AG08396 (cell line): ENCODE results near the gene TYSND1.
"Not testable (repeated sequence)": the region's sequence is repeated elsewhere in the genome, so short reads cannot be mapped to it uniquely, and the experiment has no call there.

Source experiments
- DNase-seq: peaks from one replicate; pipeline ENCODE4 v3.0.0; 2012; ENCODE audit warnings: low spot score, mixed read lengths

Gene TYSND1

DNA sequence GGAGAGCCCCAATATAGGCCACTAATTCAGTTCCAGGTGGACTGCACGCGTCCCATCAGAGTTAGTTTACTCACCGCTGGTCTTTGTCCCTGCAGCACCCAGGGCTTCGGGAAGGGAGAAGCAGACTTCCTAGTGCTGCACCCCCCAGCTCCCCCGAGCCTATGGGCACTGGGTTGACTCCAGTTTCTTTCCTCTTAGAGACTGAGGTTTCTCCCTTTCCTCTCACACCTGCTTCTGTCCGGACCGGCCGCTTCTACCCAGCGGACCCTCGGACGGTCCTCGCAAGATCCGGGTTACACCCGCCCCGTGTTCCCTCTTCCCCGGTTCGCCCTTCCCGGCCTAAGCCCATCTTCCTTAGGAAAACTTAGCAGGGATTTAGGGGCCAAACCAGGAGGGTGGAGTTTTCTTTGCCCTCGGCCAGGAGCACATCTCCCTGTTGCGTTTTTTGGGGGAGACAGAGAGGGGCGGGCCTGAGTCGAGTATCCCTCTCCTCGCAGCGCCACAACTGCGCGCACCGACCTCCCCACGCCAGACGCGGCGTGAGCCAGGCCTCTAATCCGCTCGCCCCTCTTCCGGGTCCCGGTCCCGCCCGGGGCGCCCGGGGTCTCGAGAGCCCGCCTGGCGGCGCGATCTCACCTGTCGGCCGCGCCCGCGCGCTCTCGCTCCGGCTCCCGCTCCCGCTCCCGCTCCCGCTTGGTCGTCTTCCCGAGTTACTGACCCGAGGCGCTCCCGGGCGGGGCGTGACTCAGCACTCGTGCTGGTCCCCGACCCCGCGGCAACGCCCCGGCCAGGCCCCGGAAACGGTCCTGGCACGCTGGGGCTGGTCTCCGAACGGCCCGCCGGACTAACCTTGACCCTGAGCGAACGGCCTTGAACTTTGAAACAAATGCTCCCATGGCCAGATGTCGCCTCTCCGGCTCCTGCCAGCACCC lies 14.1 kb downstream of the TYSND1 start, which contains the start of gene AIFM2:
TSS of gene AIFM2 (minus strand) at position 728 of the 932 bp plus-strand sequence. CDS start 8,741 bp downstream, outside the sequence.
- peak; percentile 96 for DNase-seq

DNA sequence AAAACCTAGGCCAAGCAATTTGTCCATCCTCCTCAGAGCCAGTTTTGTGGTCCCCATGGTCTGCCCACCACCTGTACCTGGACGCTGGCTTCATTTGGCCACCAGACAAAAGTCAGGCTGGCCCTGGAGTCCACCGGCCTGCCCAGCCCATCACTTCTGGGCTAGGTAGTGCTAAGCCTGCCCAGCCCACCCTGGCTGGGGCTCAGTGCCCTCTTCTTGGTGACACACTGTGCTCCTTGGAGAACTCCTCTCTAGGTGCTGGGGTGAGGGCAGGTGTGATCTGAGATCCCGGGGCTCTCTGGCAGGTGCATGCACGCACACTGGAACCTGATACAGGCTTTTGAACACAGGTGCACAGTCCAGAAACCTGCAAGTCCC lies 15.0 kb downstream of the TYSND1 start:
- DNase-seq = no peak

DNA sequence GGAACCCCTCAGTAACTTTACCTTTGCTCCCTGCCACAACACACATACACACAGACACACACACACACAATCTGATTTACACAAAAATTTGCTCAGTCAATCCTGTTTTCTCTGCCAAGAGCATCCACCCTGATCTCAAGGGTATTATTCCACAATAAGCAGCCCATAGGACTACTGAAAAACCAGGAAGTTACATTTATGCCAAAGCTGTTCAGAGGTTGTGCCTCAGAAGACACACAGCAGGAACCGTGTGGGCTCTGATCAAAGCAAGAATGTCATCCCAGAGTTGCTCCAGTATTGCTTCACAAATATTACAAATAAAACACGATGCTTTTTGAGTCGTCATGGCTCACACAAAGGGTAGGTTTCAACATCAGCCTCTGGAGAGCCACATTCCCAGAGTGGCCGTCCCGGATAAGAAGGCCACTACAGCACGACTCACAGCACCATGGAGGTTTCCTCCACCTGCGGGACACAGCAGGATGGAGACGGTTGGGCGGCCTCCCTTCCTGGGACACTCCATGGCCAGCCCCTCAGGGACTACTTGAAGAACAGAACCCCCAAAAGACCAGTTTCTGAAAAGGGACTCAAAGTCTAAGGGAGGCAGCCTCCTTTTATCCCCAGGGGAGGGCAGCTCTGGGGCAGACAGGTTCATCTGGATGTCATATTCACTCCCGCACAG lies 15.5 kb downstream of the TYSND1 start:
- peak; percentile 66 for DNase-seq

DNA sequence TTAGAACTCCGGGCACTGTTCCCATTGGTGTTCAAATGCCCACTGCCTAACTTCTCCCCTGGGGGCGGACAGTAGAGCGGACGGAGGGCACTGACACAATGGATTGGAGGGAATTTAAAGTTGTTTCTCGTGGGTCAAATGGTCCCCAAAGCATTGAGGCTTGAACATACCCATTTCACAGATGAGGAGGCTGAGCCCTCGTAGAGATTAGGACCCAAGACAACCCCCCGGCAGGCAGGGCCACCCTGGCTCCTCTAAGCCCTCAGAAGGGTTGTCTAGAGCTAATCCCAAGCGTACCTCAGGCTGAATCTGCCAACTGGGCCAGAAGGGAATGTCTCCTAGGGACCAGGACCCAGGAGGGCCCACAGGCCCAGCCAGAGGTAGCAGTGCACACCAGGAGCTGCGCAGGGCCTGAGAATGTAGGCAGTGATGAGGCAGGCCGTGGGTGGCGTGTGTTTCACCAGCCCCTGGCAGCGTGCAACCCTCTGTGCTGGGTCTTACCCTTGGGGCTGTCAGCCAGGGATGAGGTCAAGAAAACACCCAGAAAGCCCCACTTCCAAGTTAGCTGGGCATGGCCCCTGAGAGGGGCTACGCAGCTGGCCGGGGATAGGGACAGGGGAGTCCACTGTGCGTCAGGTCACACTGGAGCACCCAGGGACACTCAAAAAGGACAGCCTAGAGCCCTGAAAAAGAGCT lies 19.7 kb downstream of the TYSND1 start:
- DNase-seq = no peak

DNA sequence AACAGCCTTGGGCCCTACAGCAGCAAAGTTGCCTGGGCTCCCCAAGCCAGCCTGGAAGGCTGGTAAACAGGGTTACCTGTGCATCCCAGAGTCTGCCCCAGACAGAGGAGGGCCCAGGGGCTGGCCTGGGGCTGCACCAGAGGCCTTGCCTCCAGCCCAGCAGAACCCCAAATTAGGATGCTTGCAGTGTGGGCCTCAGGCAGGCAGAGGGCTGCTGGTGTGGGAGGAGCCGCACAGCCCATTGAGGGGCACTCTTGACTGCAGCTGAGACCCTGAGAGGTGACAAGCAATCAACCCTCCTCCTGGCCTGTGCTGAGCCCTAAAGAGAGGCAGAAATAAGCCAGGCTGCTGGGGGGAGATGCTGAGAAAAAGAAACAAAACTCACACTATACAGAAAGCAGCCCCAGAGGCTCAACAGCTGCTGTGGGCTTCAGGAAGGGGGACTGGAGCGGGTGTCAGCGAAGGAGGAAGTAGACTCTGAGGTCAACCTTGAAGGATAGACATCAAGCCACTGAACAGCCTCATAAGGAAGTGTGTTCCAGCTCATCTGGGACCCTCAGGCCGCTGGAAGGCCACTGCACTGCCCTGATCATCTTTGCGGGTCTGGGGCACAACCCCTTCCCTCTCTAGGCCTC lies 20.5 kb downstream of the TYSND1 start:
- no peak for DNase-seq

DNA sequence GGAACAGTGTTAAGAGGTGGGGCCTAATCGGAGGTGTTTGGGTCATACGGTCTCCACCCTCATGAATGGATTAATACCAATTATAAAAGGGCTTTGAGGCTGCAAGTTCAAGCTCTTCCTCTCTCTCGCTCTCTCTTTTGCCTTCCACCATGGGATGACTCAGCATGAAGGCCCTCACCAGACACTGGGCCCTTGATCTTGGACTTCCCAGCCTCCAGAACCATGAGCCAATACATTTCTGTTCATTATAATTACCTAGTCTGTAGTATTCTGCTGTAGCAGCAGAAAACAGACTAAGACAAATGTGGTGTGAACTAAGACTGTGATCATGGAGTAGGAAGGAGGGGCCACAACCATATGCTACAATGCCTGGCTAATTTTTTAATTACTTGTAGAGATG lies 21.6 kb downstream of the TYSND1 start:
- DNase-seq = no peak

DNA sequence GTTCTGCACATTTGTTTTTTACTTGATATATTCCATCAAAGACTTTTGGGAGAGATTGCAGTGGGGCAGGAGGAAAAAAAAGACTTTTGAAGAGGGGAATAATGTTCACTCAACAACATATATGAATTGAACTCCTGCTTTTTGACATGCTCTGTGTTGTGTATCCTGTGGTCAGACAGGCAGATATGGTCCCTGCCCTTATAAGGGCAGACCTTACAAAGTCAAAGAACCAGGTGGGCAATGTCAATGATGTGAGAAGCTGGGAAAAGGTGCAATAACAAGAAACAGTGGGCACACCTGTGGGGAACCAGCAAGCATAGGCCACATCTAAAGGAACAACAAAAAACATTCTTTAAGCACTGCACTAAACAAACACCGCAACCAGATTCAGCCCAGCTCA lies 22.1 kb downstream of the TYSND1 start:
- no peak for DNase-seq

DNA sequence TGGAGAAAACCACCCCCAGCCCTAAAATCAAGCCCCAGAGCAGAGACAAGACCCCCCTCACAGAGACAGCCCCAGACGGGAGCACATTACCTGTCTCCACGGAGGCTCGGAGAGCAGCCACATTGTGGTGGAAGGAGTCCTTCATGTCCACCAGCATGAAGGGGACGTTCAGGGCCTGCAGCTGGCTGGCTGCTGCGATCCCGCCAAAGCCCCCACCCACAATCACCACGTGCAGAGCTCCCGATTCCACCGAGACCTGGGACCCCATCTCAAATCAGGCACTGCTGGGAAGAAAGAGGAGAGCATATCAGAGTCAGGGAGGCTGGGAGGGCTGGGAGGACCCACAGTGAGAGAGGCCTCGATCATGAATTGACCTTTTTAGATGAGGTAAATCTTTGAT lies 22.7 kb downstream of the TYSND1 start:
- no peak for DNase-seq

DNA sequence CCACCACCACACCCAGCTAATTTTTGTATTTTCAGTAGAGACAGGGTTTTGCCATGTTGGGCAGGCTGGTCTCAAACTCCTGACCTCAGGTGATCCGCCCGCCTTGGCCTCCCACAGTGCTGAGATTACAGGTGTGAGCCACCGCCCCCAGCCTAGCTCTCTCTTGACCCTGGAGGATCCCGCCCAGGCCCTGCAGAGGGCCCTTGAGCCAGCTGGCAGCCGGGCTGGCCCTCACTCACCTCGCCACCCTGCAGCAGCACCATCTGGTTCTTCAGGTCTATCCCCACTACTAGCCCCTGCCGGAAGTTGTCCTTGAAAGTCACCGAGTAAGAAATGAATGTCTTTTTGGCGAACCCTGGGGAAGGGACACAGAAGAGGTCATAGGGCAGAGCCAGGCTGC lies 23.3 kb downstream of the TYSND1 start:
- not testable (repeated sequence) for DNase-seq

DNA sequence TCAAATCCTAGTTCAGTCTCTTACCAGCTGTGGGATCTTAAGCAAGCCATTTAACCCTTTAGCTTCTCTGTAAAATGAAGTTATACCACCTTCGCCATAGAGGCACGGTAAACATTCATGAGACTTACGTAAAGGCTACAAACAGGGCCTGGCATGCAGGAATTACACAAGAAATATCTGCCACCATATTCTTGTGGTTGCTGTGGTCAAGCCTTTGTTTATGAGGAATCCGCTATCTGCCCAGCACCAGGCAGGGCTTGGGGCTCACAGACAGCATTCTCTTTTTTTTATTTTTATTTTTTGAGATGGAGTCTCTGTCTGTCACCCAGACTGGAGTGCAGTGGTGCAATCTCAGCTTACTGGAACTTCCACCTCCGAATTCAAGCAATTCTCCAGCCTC lies 23.8 kb downstream of the TYSND1 start:
- no peak for DNase-seq

DNA sequence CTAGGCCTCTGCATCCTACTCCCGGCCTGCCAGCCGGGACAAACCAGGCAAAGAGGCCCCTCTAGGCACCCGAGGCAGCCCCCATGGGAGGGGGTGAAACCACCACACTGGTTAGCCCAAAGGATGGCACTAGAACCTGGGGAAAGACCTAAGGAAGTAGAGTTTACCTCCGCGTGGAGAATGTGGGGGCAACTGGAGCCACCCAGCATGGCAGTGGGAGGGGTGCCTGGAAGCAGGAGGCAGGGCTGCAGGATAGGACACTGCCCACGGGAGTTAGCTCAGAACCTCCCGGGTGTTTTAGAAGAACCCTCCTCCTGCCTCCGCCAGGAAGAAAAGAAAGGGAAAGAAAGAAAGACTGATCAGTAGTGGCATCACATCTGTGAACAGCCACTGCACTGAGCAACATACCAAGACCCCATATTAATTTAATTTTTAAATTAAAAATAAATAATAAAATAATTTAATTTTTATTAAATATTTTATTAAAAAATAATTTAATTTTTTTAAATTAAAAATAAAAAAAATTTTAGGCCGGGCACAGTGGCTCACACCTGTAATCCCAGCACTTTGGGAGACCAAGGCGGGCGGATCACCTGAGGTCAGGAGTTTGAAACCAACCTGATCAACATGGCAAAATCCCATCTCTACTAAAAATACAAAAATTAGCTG lies 25.1 kb downstream of the TYSND1 start:
- no peak for DNase-seq

DNA sequence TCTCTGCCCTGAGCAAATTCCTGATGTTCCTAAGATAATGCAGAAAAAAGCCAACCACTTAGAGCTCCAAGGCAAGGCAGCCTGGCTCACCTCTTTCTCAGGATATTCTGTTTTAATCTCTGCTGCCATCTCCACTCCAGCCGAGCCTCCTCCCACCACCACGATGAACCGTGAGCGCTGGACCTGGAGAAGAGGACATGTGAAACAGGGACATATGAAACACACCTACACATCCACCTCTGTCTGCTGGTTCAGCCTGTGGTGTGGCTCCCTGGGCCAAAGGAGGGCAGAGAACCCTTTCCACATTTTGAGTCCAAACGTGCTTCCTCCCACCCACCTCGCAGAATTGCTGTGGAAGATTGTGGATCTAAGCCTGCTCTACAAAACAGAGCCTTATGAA lies 26.1 kb downstream of the TYSND1 start:
- no peak for DNase-seq

DNA sequence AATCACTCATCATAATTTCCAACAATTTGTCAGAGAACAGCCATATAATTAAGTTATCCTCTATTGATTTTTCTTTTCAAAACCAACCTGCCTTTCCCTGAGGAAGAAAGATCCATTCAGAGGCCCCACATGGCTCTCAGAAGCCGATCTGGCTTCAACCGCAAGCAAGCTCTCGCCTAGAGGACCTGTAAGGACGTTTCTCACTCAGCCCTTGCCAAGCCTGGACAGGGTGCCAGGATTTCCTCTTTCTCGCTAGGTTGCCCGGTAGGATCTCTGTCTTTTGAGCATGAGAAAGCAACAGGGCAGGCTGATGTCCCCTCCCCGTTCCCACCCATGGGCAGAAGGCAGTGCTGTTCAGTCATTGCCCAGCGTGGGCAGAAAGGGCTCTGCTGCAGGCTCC lies 26.9 kb downstream of the TYSND1 start:
- DNase-seq = no peak

DNA sequence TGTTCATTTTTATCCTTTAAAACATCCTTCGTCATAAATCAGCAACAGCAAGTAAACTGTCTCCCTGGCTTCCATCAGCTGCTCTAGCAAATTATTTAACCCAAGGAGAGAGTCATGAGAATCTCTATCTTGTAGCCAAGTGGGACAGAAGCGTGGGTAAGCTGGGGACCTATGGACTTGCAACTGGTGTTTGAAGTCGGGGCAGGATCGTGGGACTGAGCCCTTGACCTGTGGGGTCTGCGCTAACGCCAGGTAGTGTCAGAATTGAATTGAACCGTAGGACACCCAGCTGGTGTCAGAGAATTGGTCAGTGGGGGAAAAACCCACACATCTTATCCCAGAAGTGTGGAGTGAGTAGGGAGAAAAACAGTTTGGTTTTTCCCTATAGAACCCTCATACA lies 27.3 kb downstream of the TYSND1 start:
- DNase-seq = no peak

DNA sequence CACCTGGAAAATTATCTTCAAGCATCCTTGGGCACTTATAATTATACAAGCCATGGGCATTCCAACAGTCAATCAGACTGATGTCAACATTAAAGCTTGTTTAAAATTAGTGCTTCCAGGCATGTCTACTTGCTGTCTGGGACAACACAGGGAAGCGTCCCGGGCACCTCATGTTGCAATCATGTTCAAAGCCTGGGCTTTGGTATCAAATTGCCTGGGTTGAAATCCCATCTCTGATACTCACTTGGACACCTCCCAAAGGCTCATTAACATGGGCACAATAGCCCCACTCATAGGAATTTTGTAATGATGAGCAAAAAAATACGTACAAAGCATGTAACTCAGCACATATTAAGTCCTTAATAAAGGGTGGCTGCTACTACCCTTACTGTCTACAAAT lies 28.3 kb downstream of the TYSND1 start:
- DNase-seq = no peak

DNA sequence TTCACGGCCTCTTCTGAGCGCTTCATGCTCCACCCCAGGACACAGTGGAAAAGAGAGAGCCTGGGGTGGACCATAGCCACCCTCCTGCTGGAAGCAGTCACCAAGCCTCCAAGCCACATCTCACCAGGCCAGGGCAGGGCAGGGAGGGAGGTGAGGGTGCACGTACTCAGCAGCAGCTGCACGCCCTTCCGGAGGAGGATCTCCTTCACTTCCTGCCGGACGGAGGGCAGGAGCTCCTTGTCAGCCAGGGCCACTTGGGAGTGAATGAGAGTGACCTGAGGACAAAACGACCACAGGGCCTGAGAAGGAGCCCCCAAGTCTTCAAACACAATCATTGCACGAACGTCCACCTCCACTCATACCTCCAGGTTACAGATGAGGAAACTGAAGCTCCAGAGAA lies 28.9 kb downstream of the TYSND1 start:
- DNase-seq = no peak

DNA sequence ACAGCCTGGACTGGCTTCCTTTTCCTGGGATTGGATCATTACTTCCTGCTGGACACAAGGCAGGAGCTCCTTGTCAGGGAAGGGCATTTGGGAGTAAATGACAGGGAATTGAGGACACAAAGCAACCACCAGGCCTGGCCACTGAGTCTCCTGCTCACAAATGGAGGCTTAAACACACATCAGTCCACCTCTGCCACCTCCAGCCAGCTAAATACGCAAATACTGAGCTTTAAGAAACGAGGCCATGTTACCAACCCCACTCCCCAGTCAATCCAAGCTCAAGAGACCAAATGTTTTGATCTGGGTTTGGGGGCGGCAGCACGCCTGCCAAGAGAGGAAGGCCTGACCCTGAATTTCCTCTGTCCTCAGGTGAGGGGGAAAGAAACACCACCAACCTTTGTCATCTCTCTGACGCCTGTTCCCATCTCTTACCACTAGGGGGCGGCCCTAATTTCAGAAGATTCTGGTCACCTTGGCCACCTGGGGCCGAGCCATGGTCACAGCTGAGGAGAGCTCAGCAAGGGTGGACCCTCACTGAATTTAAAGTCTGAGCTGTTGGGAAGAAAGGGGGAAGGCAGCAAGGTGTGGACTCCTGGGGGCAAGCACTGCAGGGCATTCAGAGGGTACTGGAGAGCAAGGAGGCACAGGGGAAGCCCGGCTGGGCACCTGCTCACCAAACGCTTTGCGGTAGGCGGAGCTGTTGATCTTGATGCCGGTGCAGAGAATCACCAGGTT lies 30.4 kb downstream of the TYSND1 start:
- peak; percentile 64 for DNase-seq

DNA sequence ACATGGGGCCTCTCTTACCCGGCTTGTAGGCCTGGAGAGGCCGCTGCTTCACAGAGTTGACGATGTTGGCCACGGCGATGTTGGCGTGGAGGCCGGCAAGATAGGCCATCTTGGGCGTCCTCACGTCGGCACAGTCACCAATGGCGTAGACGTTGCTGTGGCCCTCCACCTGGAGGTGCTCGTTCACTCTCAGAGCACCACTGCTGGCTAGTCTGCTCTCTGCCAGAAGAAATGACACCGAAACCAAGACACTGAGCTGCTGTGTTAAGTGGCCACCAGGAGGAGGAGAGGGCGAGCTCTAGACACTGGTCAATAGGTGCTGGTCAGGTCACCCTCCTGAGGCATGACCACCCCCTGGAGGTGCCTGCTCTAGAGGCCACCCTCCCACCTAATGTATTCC lies 31.6 kb downstream of the TYSND1 start:
- no peak for DNase-seq

DNA sequence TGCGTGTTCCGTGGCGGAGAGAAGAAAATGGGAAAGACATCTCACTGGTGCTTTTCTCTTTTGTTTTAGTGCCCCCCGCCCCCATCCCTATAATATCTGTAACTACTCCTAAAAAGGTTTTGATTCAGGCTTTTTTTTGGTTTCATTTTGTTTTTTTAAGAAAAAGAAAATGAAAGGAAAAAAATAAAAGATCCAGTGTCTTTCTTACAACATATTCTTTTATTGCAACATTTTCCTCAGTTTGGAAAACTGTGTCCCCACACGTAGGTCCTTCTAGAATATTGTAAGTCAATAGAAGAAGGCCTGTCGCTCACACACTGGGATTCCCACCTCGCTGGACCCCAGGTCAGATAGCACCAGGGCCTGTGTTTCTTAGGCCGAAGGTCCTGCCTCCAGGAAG lies 34.4 kb downstream of the TYSND1 start:
- no peak for DNase-seq

DNA sequence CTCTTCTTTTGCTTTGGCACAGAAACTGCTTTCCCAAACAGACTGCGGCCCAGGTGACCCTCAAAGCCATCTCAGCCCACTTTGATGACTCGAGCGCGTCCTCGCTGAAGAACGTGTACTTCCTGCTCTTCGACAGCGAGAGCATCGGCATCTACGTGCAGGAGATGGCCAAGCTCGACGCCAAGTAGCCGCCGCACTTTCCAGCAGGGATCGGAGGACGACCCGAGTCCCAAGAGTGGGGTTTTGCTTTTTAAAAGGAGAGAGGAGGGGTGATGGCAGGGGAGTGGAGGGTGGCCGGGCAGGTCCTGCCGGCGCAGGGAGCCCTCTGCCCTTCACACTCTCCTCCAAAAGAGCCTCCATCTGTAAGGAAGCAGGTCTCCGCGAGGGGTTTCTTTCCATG lies 35.0 kb downstream of the TYSND1 start:
- DNase-seq = no peak
